Mucosa of descending colon (tissue), 3 donors: ENCODE measurements around the gene ST8SIA3. TPM values are rescaled to one million over a fixed set of nuclear protein-coding genes. Genes with fewer than 3 reads are reported as not detected.
A peak's percentile ranks its signal among the peaks of the same experiment; 100 is the strongest.
"Not testable (repeated sequence)": the region's sequence is repeated elsewhere in the genome, so short reads cannot be mapped to it uniquely, and the experiment has no call there.

Experiments used
- ATAC-seq: fragments of 200-7000 bp; cut with Tn5 transposase; one replicate; pipeline ENCODE4 v1.9.1; 2020; ENCODE audit warnings: mild to moderate bottlenecking, moderate library complexity
- DNase-seq, 3 donors: peaks; one replicate each; pipeline ENCODE4 v3.0.0-alpha.2; 2020
- H3K36me3 ChIP-seq: fragments of 200-600 bp; one replicate; pipeline ENCODE4 v1.8.0; 2021; ENCODE audit warnings: low read depth, mild to moderate bottlenecking
- H3K4me1 ChIP-seq: fragments of 200-600 bp; one replicate; pipeline ENCODE4 v1.8.0; 2021; ENCODE audit warnings: low read depth, mild to moderate bottlenecking
- H3K4me3 ChIP-seq: fragments of 200-600 bp; one replicate; pipeline ENCODE4 v1.8.0; 2021; ENCODE audit warnings: mild to moderate bottlenecking
- H3K9me3 ChIP-seq: fragments of 200-600 bp; one replicate; pipeline ENCODE4 v1.8.0; 2021; ENCODE audit warnings: mild to moderate bottlenecking
- intact Hi-C, 2 donors: fragments of 100-400 bp; cut with DNase I in 1 of 2; cut with micrococcal nuclease in 1 of 2; formaldehyde crosslinking; loops; one replicate each; pipeline versions ENCODE4 v1.11.0 to v1.11.1; 2022; cut with DNase I, micrococcal nuclease
- total RNA-seq, 3 donors: library from RNA; stranded (reverse); fragmentation: NEBNext Ultra II Directional in 2 of 3; extraction: Animal tissue kit (Norgen Biotek cat#: 25700) in 2 of 3; gene quantifications; one replicate each; pipeline versions ENCODE4 v1.2.1 to v1.2.4, GENCODE V29; 2021 to 2023
- TF ChIP-seq, protein P1 (sequence below): fragments of 200-600 bp; IDR thresholded peaks from one replicate; pipeline ENCODE4 v1.8.0; 2022; ENCODE audit warnings: antibody characterized with exemption, mild to moderate bottlenecking
- donor health status: DM: no; HTN: no; CAD: no; lungs with moderate emphysema.
- donor health status: DM: no; HTN: no; CAD: no.
- donor health status: DM: no; HTN: yes; CAD: no.

ST8SIA3 gene
- total RNA-seq, 3 donors from 2014 or later = 0.02 to 2.0 TPM; not detected in 1

DNA sequence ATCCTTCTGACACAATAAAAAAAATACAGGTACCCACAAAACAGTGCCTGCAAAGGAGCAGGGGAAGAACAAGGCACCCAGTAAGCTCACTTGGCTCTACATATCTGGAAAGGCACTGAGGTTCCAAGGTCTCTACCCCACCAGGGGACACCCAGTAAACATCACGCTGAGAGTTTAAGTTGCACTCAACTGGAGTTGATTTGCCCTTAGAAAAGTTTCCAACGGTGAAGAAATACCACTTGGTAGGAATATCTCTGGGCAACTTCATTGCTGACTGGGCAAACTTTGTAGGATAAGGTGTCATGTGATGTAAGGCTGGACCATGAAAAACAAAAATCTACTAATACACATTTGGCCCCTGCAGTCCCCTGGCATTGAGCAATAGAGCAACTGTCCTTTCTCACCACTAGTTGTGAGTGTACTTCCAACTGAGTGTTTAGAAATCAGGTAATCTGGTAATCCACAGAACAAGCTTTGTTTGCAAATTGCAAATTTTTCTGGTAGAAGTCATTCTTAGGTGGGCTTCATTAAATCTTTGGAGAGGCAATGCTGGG is 14.2 kb downstream of the ST8SIA3 start:
- Histone ChIP-seq H3K9me3 (no peaks in the 10 kb centered on the region), H3K4me1 (no peaks in the 10 kb centered on the region), H3K4me3 (no peak overlapping the region), H3K36me3 (no peaks in the 10 kb centered on the region)
- intact Hi-C loops = no loop called here
- DNase-seq (no peak), ATAC-seq (no peak)
- TF ChIP-seq, protein P1, sequence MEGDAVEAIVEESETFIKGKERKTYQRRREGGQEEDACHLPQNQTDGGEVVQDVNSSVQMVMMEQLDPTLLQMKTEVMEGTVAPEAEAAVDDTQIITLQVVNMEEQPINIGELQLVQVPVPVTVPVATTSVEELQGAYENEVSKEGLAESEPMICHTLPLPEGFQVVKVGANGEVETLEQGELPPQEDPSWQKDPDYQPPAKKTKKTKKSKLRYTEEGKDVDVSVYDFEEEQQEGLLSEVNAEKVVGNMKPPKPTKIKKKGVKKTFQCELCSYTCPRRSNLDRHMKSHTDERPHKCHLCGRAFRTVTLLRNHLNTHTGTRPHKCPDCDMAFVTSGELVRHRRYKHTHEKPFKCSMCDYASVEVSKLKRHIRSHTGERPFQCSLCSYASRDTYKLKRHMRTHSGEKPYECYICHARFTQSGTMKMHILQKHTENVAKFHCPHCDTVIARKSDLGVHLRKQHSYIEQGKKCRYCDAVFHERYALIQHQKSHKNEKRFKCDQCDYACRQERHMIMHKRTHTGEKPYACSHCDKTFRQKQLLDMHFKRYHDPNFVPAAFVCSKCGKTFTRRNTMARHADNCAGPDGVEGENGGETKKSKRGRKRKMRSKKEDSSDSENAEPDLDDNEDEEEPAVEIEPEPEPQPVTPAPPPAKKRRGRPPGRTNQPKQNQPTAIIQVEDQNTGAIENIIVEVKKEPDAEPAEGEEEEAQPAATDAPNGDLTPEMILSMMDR = no peak

GRCh38 chr18:57372444-57372843 is 20.1 kb downstream of the ST8SIA3 start:
- Histone ChIP-seq H3K9me3 (no peaks in the 10 kb centered on the region), H3K4me3 (no peak overlapping the region), H3K4me1 (no peaks in the 10 kb centered on the region), H3K36me3 (no peaks in the 10 kb centered on the region)
- DNase-seq = no peak
- TF ChIP-seq, protein P1 = no peak
- no peak for ATAC-seq
- intact Hi-C loops = no loop called here

GRCh38 chr18:57373017-57373416 is 20.7 kb downstream of the ST8SIA3 start:
- intact Hi-C loops = no loop called here
- DNase-seq = no peak

DNA sequence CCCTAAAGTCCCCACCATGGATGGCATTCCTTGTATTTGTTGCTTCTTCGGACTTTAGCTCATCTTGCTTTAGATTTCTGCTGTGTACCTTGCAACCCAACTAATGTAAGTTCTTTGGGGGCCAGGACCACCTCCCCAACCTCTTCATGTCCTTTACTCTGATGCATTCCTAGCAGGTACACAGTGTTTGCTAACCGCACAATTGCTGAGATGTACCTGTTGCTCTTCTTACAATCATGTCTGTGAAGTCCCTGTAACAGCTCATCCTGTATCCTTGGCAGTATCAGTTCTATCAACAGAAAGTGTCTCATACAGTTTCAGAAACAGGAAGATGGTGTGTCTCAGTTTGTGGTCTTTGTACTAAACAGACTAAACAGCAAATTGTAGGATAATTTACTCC is 24.1 kb downstream of the ST8SIA3 start:
- Histone ChIP-seq H3K4me3 (no peak overlapping the region), H3K4me1 (no peaks in the 10 kb centered on the region), H3K36me3 (no peaks in the 10 kb centered on the region), H3K9me3 (no peaks in the 10 kb centered on the region)
- ATAC-seq (no peak), DNase-seq (no peak)
- intact Hi-C loops = no loop called here
- TF ChIP-seq, protein P1 = no peak

More at GRCh38 chr18:57373017-57373416, 20.7 kb downstream of the ST8SIA3 start:
- H3K4me1 ChIP-seq = no peaks in the 10 kb centered on the region
- TF ChIP-seq, protein P1 = no peak
- no peaks in the 10 kb centered on the region for H3K36me3 ChIP-seq
- no peak for ATAC-seq
- no peaks in the 10 kb centered on the region for H3K9me3 ChIP-seq
- H3K4me3 ChIP-seq = no peak overlapping the region

DNA sequence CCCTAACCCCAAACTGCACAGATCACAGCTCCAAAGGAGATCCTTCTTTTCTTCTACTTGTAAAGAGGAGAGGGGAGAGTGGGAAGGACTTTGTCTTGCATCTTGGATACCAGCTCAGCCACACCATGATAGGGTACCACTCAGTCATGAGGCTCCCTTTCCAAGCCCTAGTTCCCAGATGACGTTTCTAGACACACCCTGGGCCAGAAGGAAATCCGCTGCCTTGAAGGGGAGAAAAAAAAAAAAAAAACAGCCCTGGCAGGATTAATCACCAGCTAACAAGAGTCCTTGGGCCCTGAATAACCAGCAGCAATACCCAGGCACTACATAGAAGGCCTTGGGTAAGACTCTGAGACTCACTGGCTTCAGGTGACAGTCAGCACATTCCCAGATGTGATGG is 36.9 kb downstream of the ST8SIA3 start:
- H3K4me3 ChIP-seq = no peak overlapping the region
- no peaks in the 10 kb centered on the region for H3K4me1 ChIP-seq
- H3K9me3 ChIP-seq = no peaks in the 10 kb centered on the region
- no peak for DNase-seq
- peak; percentile 24 for ATAC-seq
- intact Hi-C loops = no loop called here
- no peaks in the 10 kb centered on the region for H3K36me3 ChIP-seq
- TF ChIP-seq, protein P1 = no peak

GRCh38 chr18:57390044-57390443 is 37.7 kb downstream of the ST8SIA3 start:
- TF ChIP-seq, protein P1 = no peak
- no peak overlapping the region for H3K4me3 ChIP-seq
- H3K36me3 ChIP-seq = no peaks in the 10 kb centered on the region
- intact Hi-C loops = no loop called here
- no peaks in the 10 kb centered on the region for H3K9me3 ChIP-seq
- no peaks in the 10 kb centered on the region for H3K4me1 ChIP-seq
- no peak for DNase-seq
- ATAC-seq = no peak

- ATAC-seq, H3K9me3 ChIP-seq, H3K36me3 ChIP-seq, intact Hi-C loops, DNase-seq, H3K4me3 ChIP-seq, H3K4me1 ChIP-seq: not testable (repeated sequence)
These were observed 42.4 kb downstream of the ST8SIA3 start for GRCh38 chr18:57394749-57395148.

DNA sequence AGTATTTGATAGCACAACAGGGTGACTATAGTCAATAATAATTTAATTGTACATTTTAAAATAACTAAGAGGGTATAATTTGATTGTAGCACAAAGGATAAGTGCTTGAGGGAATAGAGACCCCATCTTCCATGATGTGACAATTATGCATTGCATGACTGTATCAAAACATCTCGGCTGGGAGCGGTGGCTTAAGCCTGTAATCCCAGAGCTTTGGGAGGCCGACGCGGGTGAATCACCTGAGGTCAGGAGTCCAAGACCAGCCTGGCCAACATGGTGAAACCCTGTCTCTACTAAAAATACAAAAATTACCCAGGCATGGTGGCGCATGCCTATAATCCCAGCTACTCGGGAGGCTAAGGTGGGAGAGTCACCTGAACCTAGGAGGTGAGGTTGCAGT is 44.5 kb downstream of the ST8SIA3 start:
- ATAC-seq, H3K36me3 ChIP-seq, H3K9me3 ChIP-seq, intact Hi-C loops, H3K4me1 ChIP-seq, H3K4me3 ChIP-seq, DNase-seq: not testable (repeated sequence)
